Endodermal cell (in vitro differentiated cells): ENCODE measurements around the gene NEAT1. TPM values are rescaled to one million over a fixed set of nuclear protein-coding genes. Genes with fewer than 3 reads are reported as not detected.

Experiments used
- DNase-seq: peaks from one replicate; pipeline ENCODE4 v3.0.0-alpha.2; 2017
- H3K27ac ChIP-seq: 2 replicates; pipeline ENCODE4 v1.5.1; 2013; ENCODE audit warnings: mild to moderate bottlenecking, low read depth, low read length, moderate library complexity
- H3K27me3 ChIP-seq: 2 replicates; pipeline ENCODE4 v1.6.1; 2013; ENCODE audit warnings: mild to moderate bottlenecking, low read length, moderate library complexity; ENCODE audit not compliant: insufficient read depth, control insufficient read depth, poor library complexity, severe bottlenecking
- H3K36me3 ChIP-seq: 2 replicates; pipeline ENCODE4 v1.7.0; 2013; ENCODE audit warnings: mild to moderate bottlenecking, low read length, moderate library complexity; ENCODE audit not compliant: control insufficient read depth, insufficient read depth
- H3K4me1 ChIP-seq: one replicate; pipeline ENCODE4 v1.7.0; 2013; ENCODE audit warnings: low read length; ENCODE audit not compliant: control insufficient read depth, insufficient read depth
- H3K4me3 ChIP-seq: 2 replicates; pipeline ENCODE4 v1.5.1; 2013; ENCODE audit warnings: mild to moderate bottlenecking, low read length, moderate library complexity
- H3K9ac ChIP-seq: 2 replicates; pipeline ENCODE4 v1.6.1; 2013; ENCODE audit warnings: mild to moderate bottlenecking, low read length, moderate library complexity; ENCODE audit not compliant: poor library complexity, severe bottlenecking; ENCODE audit errors: extremely low read depth
- H3K9me3 ChIP-seq: 2 replicates; pipeline ENCODE4 v1.6.1; 2013; ENCODE audit warnings: mild to moderate bottlenecking, low read length, moderate library complexity; ENCODE audit not compliant: control insufficient read depth
- H3K27ac Mint-ChIP-seq: 2 replicates; pipeline ENCODE4 v1.8.0; 2020; ENCODE audit warnings: mixed read lengths
- H3K27me3 Mint-ChIP-seq: 2 replicates; pipeline ENCODE4 v1.8.0; 2021; ENCODE audit warnings: mild to moderate bottlenecking, mixed read lengths; ENCODE audit not compliant: insufficient read depth
- H3K36me3 Mint-ChIP-seq: 2 replicates; pipeline ENCODE4 v1.8.0; 2020; ENCODE audit warnings: low read depth, mixed read lengths
- H3K4me1 Mint-ChIP-seq: 2 replicates; pipeline ENCODE4 v1.8.0; 2020; ENCODE audit warnings: mixed read lengths
- H3K4me3 Mint-ChIP-seq: 2 replicates; pipeline ENCODE4 v1.8.0; 2020; ENCODE audit warnings: mild to moderate bottlenecking, moderate library complexity, mixed read lengths
- H3K9me3 Mint-ChIP-seq: 2 replicates; pipeline ENCODE4 v1.8.0; 2020; ENCODE audit warnings: mild to moderate bottlenecking, mixed read lengths
- WGBS, 2 experiments: methylation state at CpG; one replicate each; pipeline versions ENCODE4 v1.1.5 to v1.1.7; 2013; ENCODE audit warnings: missing lambda C conversion rate in 2 of 2, mixed read lengths in 1 of 2; ENCODE audit not compliant: insufficient coverage in 1 of 2, insufficient read length in 1 of 2; 5-methylcytosine and 5-hydroxymethylcytosine counted together
- total RNA-seq, 2 donors: library from RNA; stranded (reverse); fragmentation: NEBNext Ultra II Directional in 1 of 2; extraction: Animal tissue kit (Norgen Biotek cat#: 25700) in 1 of 2; gene quantifications; 2 replicates in 1 of 2; 3 replicates in 1 of 2; pipeline ENCODE4 v1.2.1, GENCODE V29; 2021
- TF ChIP-seq, protein P1 (sequence below): fragments of 200-600 bp; sonication (generic); conservative IDR thresholded peaks from 2 replicates; pipeline ENCODE4 v1.5.0; 2021; ENCODE audit warnings: antibody characterized with exemption, mild to moderate bottlenecking

Gene NEAT1
- total RNA-seq, 2 donors from 2014 or later, result 61.3 to 85.2 TPM

DNA sequence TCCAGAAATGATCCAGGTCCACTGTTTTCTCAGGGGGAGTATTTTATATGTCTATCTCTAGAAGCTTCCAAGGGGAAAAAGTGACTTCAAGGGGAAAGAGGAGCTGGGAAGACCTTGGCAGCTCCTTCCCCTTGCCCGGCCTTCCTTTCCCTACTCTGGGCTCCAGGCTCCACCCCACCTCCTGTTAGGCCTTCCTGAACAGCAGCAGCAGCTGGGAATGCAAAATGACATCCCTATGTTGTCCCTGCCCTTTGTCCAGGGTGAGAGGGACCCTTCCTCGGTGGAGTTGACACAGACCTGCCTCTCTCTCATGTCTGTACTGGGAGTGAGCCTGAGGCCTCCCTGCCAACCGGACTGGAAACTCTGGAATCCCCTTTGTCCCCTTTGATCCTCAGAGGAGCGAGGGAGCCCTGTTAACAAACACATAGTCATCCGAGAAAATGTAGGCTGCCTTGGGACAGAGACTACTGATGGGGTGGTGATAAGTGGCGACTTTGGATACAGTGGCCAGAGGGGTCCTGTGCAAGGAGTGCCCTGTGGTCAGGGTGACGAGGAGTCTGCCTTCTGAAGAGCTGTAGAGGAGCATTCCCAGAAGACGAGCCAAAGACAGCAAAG lies 67.2 kb downstream of the NEAT1 start:
- DNase-seq, result peak; percentile 71
- no peaks in the 10 kb centered on the region for H3K36me3 ChIP-seq
- no peaks in the 10 kb centered on the region for H3K36me3 Mint-ChIP-seq
- peaks cover 22% of the 10 kb centered on the region for H3K27me3 ChIP-seq
- peaks cover 72% of the 10 kb centered on the region for H3K4me1 Mint-ChIP-seq
- H3K4me1 ChIP-seq, result peaks cover 40% of the 10 kb centered on the region
- H3K9me3 ChIP-seq, result no peaks in the 10 kb centered on the region
- WGBS, 2 experiments, result 67 to 79% methylated on average over 5 to 8 of the region's 8 CpGs
- H3K27me3 Mint-ChIP-seq, result peaks cover 8% of the 10 kb centered on the region
- peak overlapping the region; percentile 92 for H3K27ac Mint-ChIP-seq
- no peak overlapping the region for H3K4me3 Mint-ChIP-seq
- H3K9me3 Mint-ChIP-seq, result no peaks in the 10 kb centered on the region
- H3K4me3 ChIP-seq, result peak overlapping the region; percentile 28
- H3K9ac ChIP-seq, result peak overlapping the region; percentile 9
- peak overlapping the region; percentile 97 for H3K27ac ChIP-seq
- TF ChIP-seq, protein P1, sequence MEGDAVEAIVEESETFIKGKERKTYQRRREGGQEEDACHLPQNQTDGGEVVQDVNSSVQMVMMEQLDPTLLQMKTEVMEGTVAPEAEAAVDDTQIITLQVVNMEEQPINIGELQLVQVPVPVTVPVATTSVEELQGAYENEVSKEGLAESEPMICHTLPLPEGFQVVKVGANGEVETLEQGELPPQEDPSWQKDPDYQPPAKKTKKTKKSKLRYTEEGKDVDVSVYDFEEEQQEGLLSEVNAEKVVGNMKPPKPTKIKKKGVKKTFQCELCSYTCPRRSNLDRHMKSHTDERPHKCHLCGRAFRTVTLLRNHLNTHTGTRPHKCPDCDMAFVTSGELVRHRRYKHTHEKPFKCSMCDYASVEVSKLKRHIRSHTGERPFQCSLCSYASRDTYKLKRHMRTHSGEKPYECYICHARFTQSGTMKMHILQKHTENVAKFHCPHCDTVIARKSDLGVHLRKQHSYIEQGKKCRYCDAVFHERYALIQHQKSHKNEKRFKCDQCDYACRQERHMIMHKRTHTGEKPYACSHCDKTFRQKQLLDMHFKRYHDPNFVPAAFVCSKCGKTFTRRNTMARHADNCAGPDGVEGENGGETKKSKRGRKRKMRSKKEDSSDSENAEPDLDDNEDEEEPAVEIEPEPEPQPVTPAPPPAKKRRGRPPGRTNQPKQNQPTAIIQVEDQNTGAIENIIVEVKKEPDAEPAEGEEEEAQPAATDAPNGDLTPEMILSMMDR, result no peak

DNA sequence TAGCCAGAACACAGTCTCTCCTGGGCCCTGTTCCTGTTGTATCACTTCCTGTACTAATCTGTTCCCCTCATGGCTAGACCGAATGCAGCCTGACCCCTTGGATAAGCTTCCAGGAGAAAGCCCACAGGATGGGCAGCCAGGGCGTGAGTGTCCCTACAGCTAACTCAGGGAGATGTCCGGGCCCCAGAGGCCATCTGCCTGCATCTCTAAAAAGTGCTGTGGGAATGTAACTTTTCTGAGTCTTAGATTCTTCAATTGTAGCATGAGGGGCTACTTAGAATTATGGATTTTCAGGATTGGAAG lies 68.5 kb downstream of the NEAT1 start:
- no peaks in the 10 kb centered on the region for H3K9me3 Mint-ChIP-seq
- H3K27ac Mint-ChIP-seq, result peak overlapping the region; percentile 93
- Histone ChIP-seq H3K4me3 (no peak overlapping the region), H3K36me3 (no peaks in the 10 kb centered on the region), H3K9ac (no peak overlapping the region), H3K27ac (peak overlapping the region; percentile 27), H3K4me1 (peaks cover 40% of the 10 kb centered on the region), H3K9me3 (no peaks in the 10 kb centered on the region), H3K27me3 (peaks cover 9% of the 10 kb centered on the region)
- peaks cover 1% of the 10 kb centered on the region for H3K27me3 Mint-ChIP-seq
- no peak for DNase-seq
- TF ChIP-seq, protein P1, result no peak
- WGBS, 2 experiments, result 77 to 93% methylated on average over 3 of the region's 3 CpGs
- no peaks in the 10 kb centered on the region for H3K36me3 Mint-ChIP-seq
- peaks cover 67% of the 10 kb centered on the region for H3K4me1 Mint-ChIP-seq
- no peak overlapping the region for H3K4me3 Mint-ChIP-seq

DNA sequence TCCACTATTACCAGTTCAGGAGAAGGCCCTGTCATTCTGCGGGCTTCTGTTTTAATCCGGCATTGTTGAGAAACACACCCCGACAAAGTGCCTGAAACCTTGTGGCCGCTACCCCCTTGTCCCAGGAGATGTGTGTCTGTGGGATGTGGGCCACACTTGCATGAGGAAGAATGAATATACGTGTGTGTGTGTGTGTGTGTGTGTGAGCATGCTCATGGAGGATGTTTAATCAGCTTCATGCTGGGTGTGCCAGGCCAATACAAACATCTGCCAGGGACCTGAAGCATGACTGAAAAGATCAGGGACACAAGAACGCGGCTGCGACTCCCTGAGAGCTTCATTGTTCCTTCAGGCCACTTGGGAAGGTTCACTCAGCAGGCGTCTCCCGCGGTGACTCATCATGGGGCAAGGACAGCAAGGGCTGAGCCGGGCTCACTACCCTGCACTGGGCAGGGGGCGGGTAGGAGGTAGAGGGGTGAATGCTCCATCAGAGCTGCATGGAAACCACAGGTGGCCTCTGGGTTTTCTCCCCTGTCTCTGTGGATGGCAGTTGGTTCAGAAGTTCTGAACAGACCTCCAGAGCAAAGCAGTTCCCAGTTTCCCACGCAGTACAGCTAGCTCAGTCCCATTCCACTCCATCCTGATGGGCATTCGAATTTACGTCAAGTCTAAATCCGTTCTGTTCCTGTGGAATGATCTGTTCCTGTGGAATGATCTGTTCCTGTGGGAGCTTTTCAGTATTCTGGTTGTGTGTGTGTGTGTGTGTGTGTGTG lies 69.2 kb downstream of the NEAT1 start:
- Histone ChIP-seq H3K4me1 (peaks cover 40% of the 10 kb centered on the region), H3K4me3 (no peak overlapping the region), H3K9me3 (no peaks in the 10 kb centered on the region), H3K9ac (no peak overlapping the region), H3K36me3 (no peaks in the 10 kb centered on the region), H3K27me3 (peaks cover 2% of the 10 kb centered on the region), H3K27ac (peak overlapping the region; percentile 27)
- Mint-ChIP-seq H3K27ac (peak overlapping the region; percentile 93), H3K36me3 (no peaks in the 10 kb centered on the region), H3K27me3 (no peaks in the 10 kb centered on the region), H3K4me3 (no peak overlapping the region), H3K4me1 (peaks cover 72% of the 10 kb centered on the region), H3K9me3 (no peaks in the 10 kb centered on the region)
- WGBS, 2 experiments, result 32 to 48% methylated on average over 11 to 17 of the region's 17 CpGs
- peak; percentile 93 for DNase-seq
- TF ChIP-seq, protein P1, result no peak
